ENCODE results near the gene NME4.

- TF ChIP-seq, protein P1, sequence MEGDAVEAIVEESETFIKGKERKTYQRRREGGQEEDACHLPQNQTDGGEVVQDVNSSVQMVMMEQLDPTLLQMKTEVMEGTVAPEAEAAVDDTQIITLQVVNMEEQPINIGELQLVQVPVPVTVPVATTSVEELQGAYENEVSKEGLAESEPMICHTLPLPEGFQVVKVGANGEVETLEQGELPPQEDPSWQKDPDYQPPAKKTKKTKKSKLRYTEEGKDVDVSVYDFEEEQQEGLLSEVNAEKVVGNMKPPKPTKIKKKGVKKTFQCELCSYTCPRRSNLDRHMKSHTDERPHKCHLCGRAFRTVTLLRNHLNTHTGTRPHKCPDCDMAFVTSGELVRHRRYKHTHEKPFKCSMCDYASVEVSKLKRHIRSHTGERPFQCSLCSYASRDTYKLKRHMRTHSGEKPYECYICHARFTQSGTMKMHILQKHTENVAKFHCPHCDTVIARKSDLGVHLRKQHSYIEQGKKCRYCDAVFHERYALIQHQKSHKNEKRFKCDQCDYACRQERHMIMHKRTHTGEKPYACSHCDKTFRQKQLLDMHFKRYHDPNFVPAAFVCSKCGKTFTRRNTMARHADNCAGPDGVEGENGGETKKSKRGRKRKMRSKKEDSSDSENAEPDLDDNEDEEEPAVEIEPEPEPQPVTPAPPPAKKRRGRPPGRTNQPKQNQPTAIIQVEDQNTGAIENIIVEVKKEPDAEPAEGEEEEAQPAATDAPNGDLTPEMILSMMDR (IDR thresholded peaks at IDR 0.05; ENCODE audit: low read length) = no peak
- no peak for TF ChIP-seq EZH2 (IDR thresholded peaks at IDR 0.05; ENCODE audit: borderline replicate concordance, low read length)
Observed at GRCh38 chr16:399340-400019, 2.5 kb downstream of the NME4 start.

All from OCI-LY1 (cell line).